T-helper 17 cell (primary cell): ENCODE data around the gene PJA2. TPM values are rescaled to one million over a fixed set of nuclear protein-coding genes. Genes with fewer than 3 reads are reported as not detected.
A peak's percentile ranks its signal among the peaks of the same experiment; 100 is the strongest.
"Not testable (repeated sequence)": the region's sequence is repeated elsewhere in the genome, so short reads cannot be mapped to it uniquely, and the experiment has no call there.

ENCODE experiments used
- ATAC-seq: fragments of 150-1000 bp; cut with Tn5 transposase; 2 replicates; pipeline ENCODE4 v1.10.0; 2021; ENCODE audit warnings: mild to moderate bottlenecking, moderate library complexity
- DNase-seq, 3 donors: peaks; one replicate each; pipeline versions ENCODE4 v3.0.0 to v3.0.0-alpha.2; 2020 to 2021
- H3K9me3 ChIP-seq: one replicate; pipeline ENCODE4 v1.7.0; 2013; ENCODE audit warnings: low read length, mild to moderate bottlenecking; ENCODE audit not compliant: control insufficient read depth, poor library complexity, severe bottlenecking
- H3K27ac Mint-ChIP-seq: one replicate; pipeline ENCODE4 v1.8.0; 2022; ENCODE audit warnings: mild to moderate bottlenecking, moderate library complexity, mixed read lengths
- H3K27me3 Mint-ChIP-seq: one replicate; pipeline ENCODE4 v1.8.0; 2022; ENCODE audit warnings: mixed read lengths
- H3K36me3 Mint-ChIP-seq: one replicate; pipeline ENCODE4 v1.8.0; 2022; ENCODE audit warnings: low read depth, mixed read lengths
- H3K4me1 Mint-ChIP-seq: one replicate; pipeline ENCODE4 v1.8.0; 2022; ENCODE audit warnings: mild to moderate bottlenecking, mixed read lengths
- H3K4me3 Mint-ChIP-seq: one replicate; pipeline ENCODE4 v1.8.0; 2022; ENCODE audit warnings: mild to moderate bottlenecking, moderate library complexity, mixed read lengths
- total RNA-seq, 4 donors: library from RNA in 2 of 4; stranded (reverse) in 2 of 4; gene quantifications; one replicate each; pipeline ENCODE4 v1.2.3 and lab custom pipeline; 2022 to 2026

Gene PJA2
- total RNA-seq (10 to 100 TPM; 63.9 to 68.0 TPM), total RNA-seq (lab: John Stamatoyannopoulos, UW) (159 to 186 reads per million in 2 donors)

- ATAC-seq (peak; percentile 81), DNase-seq (peak; percentile 91 to 94 (median 93))
- Mint-ChIP-seq H3K27ac (peak within 1 kb of the TSS; percentile 100), H3K4me1 (peaks cover 24% of the 10 kb centered on the region), H3K4me3 (peak within 1 kb of the TSS; percentile 99), H3K36me3 (peaks cover 3% of the 10 kb centered on the region), H3K27me3 (no peaks in the 10 kb centered on the region)
- no peaks in the 10 kb centered on the region for H3K9me3 ChIP-seq
These were observed at the start of gene PJA2 for GRCh38 chr5:109409844-109410388. PJA2 (minus strand) TSS chr5:109409974; CDS start chr5:109383433, 26,541 bp downstream.

GRCh38 chr5:109455598-109456096, 45.9 kb upstream of the PJA2 start:
- H3K27ac Mint-ChIP-seq: no peak overlapping the region
- no peaks in the 10 kb centered on the region for H3K9me3 ChIP-seq
- peaks cover 2% of the 10 kb centered on the region for H3K36me3 Mint-ChIP-seq
- ATAC-seq: no peak
- H3K27me3 Mint-ChIP-seq: peaks cover 21% of the 10 kb centered on the region
- no peak overlapping the region for H3K4me3 Mint-ChIP-seq
- no peaks in the 10 kb centered on the region for H3K4me1 Mint-ChIP-seq
- no peak for DNase-seq

- peaks cover 21% of the 10 kb centered on the region for H3K27me3 Mint-ChIP-seq
- no peaks in the 10 kb centered on the region for H3K9me3 ChIP-seq
- ATAC-seq (no peak), DNase-seq (no peak)
- peaks cover 2% of the 10 kb centered on the region for H3K36me3 Mint-ChIP-seq
- H3K4me3 Mint-ChIP-seq: no peak overlapping the region
- H3K4me1 Mint-ChIP-seq: no peaks in the 10 kb centered on the region
- no peak overlapping the region for H3K27ac Mint-ChIP-seq
These were observed 45.1 kb upstream of the PJA2 start for GRCh38 chr5:109454731-109455505.

GRCh38 chr5:109453251-109453650, 43.5 kb upstream of the PJA2 start:
- no peaks in the 10 kb centered on the region for H3K9me3 ChIP-seq
- Mint-ChIP-seq H3K4me3 (no peak overlapping the region), H3K27me3 (peaks cover 21% of the 10 kb centered on the region), H3K27ac (no peak overlapping the region), H3K4me1 (no peaks in the 10 kb centered on the region), H3K36me3 (no peaks in the 10 kb centered on the region)
- ATAC-seq (no peak), DNase-seq (no peak)

GRCh38 chr5:109452661-109453060, 42.9 kb upstream of the PJA2 start:
- H3K4me1 Mint-ChIP-seq: no peaks in the 10 kb centered on the region

DNA sequence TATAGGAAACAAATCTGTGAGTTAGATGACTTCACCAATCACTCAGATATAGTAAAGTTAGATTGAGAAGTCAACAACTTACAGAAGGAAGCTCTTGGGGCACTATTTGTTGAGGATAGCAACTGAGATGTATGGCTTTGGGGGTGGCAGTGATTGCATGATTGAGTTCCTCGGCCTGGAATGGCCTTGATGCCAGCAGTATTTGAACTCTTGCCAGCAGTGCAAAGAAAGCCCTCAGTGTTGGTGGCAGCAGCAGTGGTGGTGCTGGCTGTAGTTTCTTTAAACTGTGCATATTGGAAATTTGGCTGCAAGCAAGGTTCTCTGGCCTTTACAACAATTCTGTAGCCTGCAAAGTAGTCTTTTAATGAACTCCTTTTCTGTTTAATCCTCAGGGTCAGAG, 41.4 kb upstream of the PJA2 start:
- no peak for ATAC-seq
- Mint-ChIP-seq H3K27ac (no peak overlapping the region), H3K4me3 (no peak overlapping the region), H3K27me3 (peaks cover 21% of the 10 kb centered on the region), H3K4me1 (no peaks in the 10 kb centered on the region), H3K36me3 (no peaks in the 10 kb centered on the region)
- no peaks in the 10 kb centered on the region for H3K9me3 ChIP-seq
- no peak for DNase-seq

More at GRCh38 chr5:109452661-109453060, 42.9 kb upstream of the PJA2 start:
- no peak overlapping the region for H3K4me3 Mint-ChIP-seq
- no peak overlapping the region for H3K27ac Mint-ChIP-seq
- DNase-seq: no peak
- peaks cover 21% of the 10 kb centered on the region for H3K27me3 Mint-ChIP-seq
- ATAC-seq: no peak
- no peaks in the 10 kb centered on the region for H3K9me3 ChIP-seq
- no peaks in the 10 kb centered on the region for H3K36me3 Mint-ChIP-seq

- no peaks in the 10 kb centered on the region for H3K4me1 Mint-ChIP-seq
- no peaks in the 10 kb centered on the region for H3K36me3 Mint-ChIP-seq
- no peaks in the 10 kb centered on the region for H3K9me3 ChIP-seq
- H3K27ac Mint-ChIP-seq: no peak overlapping the region
- no peak for DNase-seq
- no peak overlapping the region for H3K4me3 Mint-ChIP-seq
- no peak for ATAC-seq
- peaks cover 14% of the 10 kb centered on the region for H3K27me3 Mint-ChIP-seq
These were observed 40.5 kb upstream of the PJA2 start for GRCh38 chr5:109450129-109450877.

- Mint-ChIP-seq H3K27me3 (peaks cover 13% of the 10 kb centered on the region), H3K4me3 (no peak overlapping the region), H3K27ac (no peak overlapping the region), H3K36me3 (no peaks in the 10 kb centered on the region), H3K4me1 (no peaks in the 10 kb centered on the region)
- H3K9me3 ChIP-seq: no peaks in the 10 kb centered on the region
- ATAC-seq: no peak
- DNase-seq: no peak
These were observed 39.1 kb upstream of the PJA2 start for GRCh38 chr5:109448838-109449237.

- Mint-ChIP-seq H3K4me3 (no peak overlapping the region), H3K27ac (no peak overlapping the region), H3K4me1 (no peaks in the 10 kb centered on the region), H3K27me3 (no peaks in the 10 kb centered on the region), H3K36me3 (no peaks in the 10 kb centered on the region)
- no peak for DNase-seq
- no peaks in the 10 kb centered on the region for H3K9me3 ChIP-seq
- no peak for ATAC-seq
These were observed 29.8 kb upstream of the PJA2 start for GRCh38 chr5:109439590-109439989.

- no peak overlapping the region for H3K4me3 Mint-ChIP-seq
- ATAC-seq: no peak
- H3K27ac Mint-ChIP-seq: no peak overlapping the region
- no peaks in the 10 kb centered on the region for H3K9me3 ChIP-seq
- peaks cover 22% of the 10 kb centered on the region for H3K27me3 Mint-ChIP-seq
- H3K36me3 Mint-ChIP-seq: peaks cover 2% of the 10 kb centered on the region
- H3K4me1 Mint-ChIP-seq: no peaks in the 10 kb centered on the region
- no peak for DNase-seq
These were observed 16.3 kb upstream of the PJA2 start for GRCh38 chr5:109426075-109426474.

GRCh38 chr5:109425521-109425920, 15.7 kb upstream of the PJA2 start:
- H3K4me1 Mint-ChIP-seq, H3K9me3 ChIP-seq, DNase-seq, H3K27ac Mint-ChIP-seq, H3K4me3 Mint-ChIP-seq, ATAC-seq, H3K36me3 Mint-ChIP-seq: not testable (repeated sequence)
- H3K27me3 Mint-ChIP-seq: peaks cover 22% of the 10 kb centered on the region

DNA sequence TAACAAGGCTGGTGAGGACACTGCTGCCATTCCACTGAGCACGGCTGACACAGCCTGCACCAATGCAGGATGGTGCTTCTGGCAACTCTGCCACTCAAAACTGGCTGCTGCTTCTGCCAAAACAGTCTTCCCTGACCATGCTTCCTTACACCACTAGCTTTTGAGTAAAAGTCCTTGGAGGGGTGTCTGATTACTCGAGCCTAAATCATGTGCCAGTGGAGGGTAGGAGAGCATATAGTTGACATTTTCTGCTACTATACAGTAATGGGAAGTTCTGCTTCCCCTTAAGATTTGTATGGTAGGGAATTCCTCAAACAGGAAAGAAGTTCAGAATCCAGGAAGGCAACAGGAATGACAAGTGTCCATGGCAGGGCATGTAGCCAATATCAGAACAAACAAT, 12.2 kb upstream of the PJA2 start:
- H3K9me3 ChIP-seq: no peaks in the 10 kb centered on the region
- H3K36me3 Mint-ChIP-seq: peaks cover 2% of the 10 kb centered on the region
- DNase-seq: no peak
- no peak overlapping the region for H3K27ac Mint-ChIP-seq
- no peak for ATAC-seq
- no peak overlapping the region for H3K4me3 Mint-ChIP-seq
- peaks cover 11% of the 10 kb centered on the region for H3K27me3 Mint-ChIP-seq
- no peaks in the 10 kb centered on the region for H3K4me1 Mint-ChIP-seq

- Mint-ChIP-seq H3K27ac (no peak overlapping the region), H3K36me3 (no peaks in the 10 kb centered on the region), H3K27me3 (no peaks in the 10 kb centered on the region), H3K4me1 (no peaks in the 10 kb centered on the region), H3K4me3 (no peak overlapping the region)
- ATAC-seq (no peak), DNase-seq (no peak)
- H3K9me3 ChIP-seq: no peaks in the 10 kb centered on the region
These were observed 9.1 kb upstream of the PJA2 start for GRCh38 chr5:109418712-109419352.
